ENCODE results near the gene ABCD1. TPM values are rescaled to one million over a fixed set of nuclear protein-coding genes. Genes with fewer than 3 reads are reported as not detected.

ABCD1 gene
- total RNA-seq, 1 donor from 2014 or later: 15.1 TPM

- Histone ChIP-seq H3K27ac (no peak overlapping the region), H3K4me1 (no peaks in the 10 kb centered on the region), H3K4me3 (no peak overlapping the region), H3K27me3 (no peaks in the 10 kb centered on the region), H3K9me3 (no peaks in the 10 kb centered on the region), H3K36me3 (no peaks in the 10 kb centered on the region)
- TF ChIP-seq CTCF (IDR thresholded peaks at IDR 0.05): no peak
- intact Hi-C loops (cut with DNase I): no loop called here
- DNase-seq (peak; percentile 37), ATAC-seq (no peak)
Observed at GRCh38 chrX:153685751-153686696, 38.6 kb upstream of the ABCD1 start.

- Histone ChIP-seq H3K27ac (no peak overlapping the region), H3K36me3 (no peaks in the 10 kb centered on the region), H3K27me3 (no peaks in the 10 kb centered on the region), H3K4me3 (no peak overlapping the region), H3K9me3 (no peaks in the 10 kb centered on the region), H3K4me1 (no peaks in the 10 kb centered on the region)
- no peak for DNase-seq
- intact Hi-C loops (cut with DNase I): no loop called here
- no peak for TF ChIP-seq CTCF (IDR thresholded peaks at IDR 0.05)
- no peak for ATAC-seq
Observed at GRCh38 chrX:153686711-153687110, 37.9 kb upstream of the ABCD1 start.

- intact Hi-C loops (cut with DNase I): no loop called here
- peak; percentile 80 for DNase-seq
- peak within 1 kb of the TSS; percentile 28 for H3K4me3 ChIP-seq
Observed at GRCh38 chrX:153687121-153688039, 37.3 kb upstream of the ABCD1 start, which contains the start of gene SLC6A8. TSS of gene SLC6A8 (plus strand) at chrX:153687926. CDS start at chrX:153688575, 649 bp downstream.

GRCh38 chrX:153688071-153688470 lies 36.6 kb upstream of the ABCD1 start:
- no peak for TF ChIP-seq CTCF (IDR thresholded peaks at IDR 0.05)
- Histone ChIP-seq H3K27me3 (no peaks in the 10 kb centered on the region), H3K36me3 (no peaks in the 10 kb centered on the region), H3K4me1 (no peaks in the 10 kb centered on the region), H3K4me3 (no peak overlapping the region), H3K9me3 (no peaks in the 10 kb centered on the region), H3K27ac (no peak overlapping the region)
- intact Hi-C loops (cut with DNase I): no loop called here
- no peak for ATAC-seq
- DNase-seq: no peak

More at GRCh38 chrX:153687121-153688039, 37.3 kb upstream of the ABCD1 start, which contains the start of gene SLC6A8:
- Histone ChIP-seq H3K27me3 (no peaks in the 10 kb centered on the region), H3K36me3 (no peaks in the 10 kb centered on the region), H3K9me3 (no peaks in the 10 kb centered on the region), H3K27ac (no peak within 1 kb of the TSS), H3K4me1 (no peaks in the 10 kb centered on the region)
- TF ChIP-seq CTCF (IDR thresholded peaks at IDR 0.05): peak; percentile 36
- peak; percentile 77 for ATAC-seq

- Histone ChIP-seq H3K4me1 (no peaks in the 10 kb centered on the region), H3K36me3 (no peaks in the 10 kb centered on the region), H3K4me3 (peak overlapping the region; percentile 28), H3K27me3 (no peaks in the 10 kb centered on the region), H3K9me3 (no peaks in the 10 kb centered on the region), H3K27ac (no peak overlapping the region)
- no peak for DNase-seq
- TF ChIP-seq CTCF (IDR thresholded peaks at IDR 0.05): no peak
- intact Hi-C loops (cut with DNase I): no loop called here
- ATAC-seq: no peak
Observed at GRCh38 chrX:153688506-153688905, 36.1 kb upstream of the ABCD1 start.

All from upper lobe of right lung (tissue), 1 donor.